ENCODE results near the gene SPRED2. TPM values are rescaled to one million over a fixed set of nuclear protein-coding genes. Genes with fewer than 3 reads are reported as not detected.
A peak's percentile ranks its signal among the peaks of the same experiment; 100 is the strongest.

SPRED2 gene
- total and polyA plus RNA-seq, 8 donors, result 6.2 to 20.0 (median 15.2) TPM

GRCh38 chr2:65397122-65397521 lies 35.3 kb downstream of the SPRED2 start:
- no peaks in the 10 kb centered on the region for H3K27me3 ChIP-seq
- no peak overlapping the region for H3K27ac ChIP-seq
- H3K36me3 ChIP-seq, result no peaks in the 10 kb centered on the region
- no peak for DNase-seq
- peaks cover 13 to 19% (median 17%) of the 10 kb centered on the region in 3 donors for H3K4me1 ChIP-seq
- no peak for FAIRE-seq
- no peaks in the 10 kb centered on the region for H3K9me3 ChIP-seq
- WGBS, 2 donors, result 68 to 94% methylated on average over 2 of the region's 2 CpGs
- intact Hi-C loops (cut with DNase I), result no loop called here
- no peak overlapping the region for H3K4me3 ChIP-seq
- TF ChIP-seq, protein P1, sequence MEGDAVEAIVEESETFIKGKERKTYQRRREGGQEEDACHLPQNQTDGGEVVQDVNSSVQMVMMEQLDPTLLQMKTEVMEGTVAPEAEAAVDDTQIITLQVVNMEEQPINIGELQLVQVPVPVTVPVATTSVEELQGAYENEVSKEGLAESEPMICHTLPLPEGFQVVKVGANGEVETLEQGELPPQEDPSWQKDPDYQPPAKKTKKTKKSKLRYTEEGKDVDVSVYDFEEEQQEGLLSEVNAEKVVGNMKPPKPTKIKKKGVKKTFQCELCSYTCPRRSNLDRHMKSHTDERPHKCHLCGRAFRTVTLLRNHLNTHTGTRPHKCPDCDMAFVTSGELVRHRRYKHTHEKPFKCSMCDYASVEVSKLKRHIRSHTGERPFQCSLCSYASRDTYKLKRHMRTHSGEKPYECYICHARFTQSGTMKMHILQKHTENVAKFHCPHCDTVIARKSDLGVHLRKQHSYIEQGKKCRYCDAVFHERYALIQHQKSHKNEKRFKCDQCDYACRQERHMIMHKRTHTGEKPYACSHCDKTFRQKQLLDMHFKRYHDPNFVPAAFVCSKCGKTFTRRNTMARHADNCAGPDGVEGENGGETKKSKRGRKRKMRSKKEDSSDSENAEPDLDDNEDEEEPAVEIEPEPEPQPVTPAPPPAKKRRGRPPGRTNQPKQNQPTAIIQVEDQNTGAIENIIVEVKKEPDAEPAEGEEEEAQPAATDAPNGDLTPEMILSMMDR (IDR thresholded peaks at IDR 0.05), result no peak
- ATAC-seq, result peak in 1 of 4 donors; percentile 15

- Histone ChIP-seq H3K36me3 (no peaks in the 10 kb centered on the region), H3K9me3 (no peaks in the 10 kb centered on the region), H3K4me1 (peaks cover 12 to 19% (median 16%) of the 10 kb centered on the region in 3 donors), H3K27me3 (no peaks in the 10 kb centered on the region), H3K4me3 (no peak overlapping the region), H3K27ac (no peak overlapping the region)
- TF ChIP-seq, protein P1 (IDR thresholded peaks at IDR 0.05), result no peak
- intact Hi-C loops (cut with DNase I), result no loop called here
- DNase-seq, result no peak
- WGBS, 2 donors, result 49 to 51% methylated on average over 7 of the region's 7 CpGs
- ATAC-seq, result peak; percentile 50 to 78 (median 68)
- FAIRE-seq, result no peak
Observed at GRCh38 chr2:65396348-65397026, 35.9 kb downstream of the SPRED2 start.

DNA sequence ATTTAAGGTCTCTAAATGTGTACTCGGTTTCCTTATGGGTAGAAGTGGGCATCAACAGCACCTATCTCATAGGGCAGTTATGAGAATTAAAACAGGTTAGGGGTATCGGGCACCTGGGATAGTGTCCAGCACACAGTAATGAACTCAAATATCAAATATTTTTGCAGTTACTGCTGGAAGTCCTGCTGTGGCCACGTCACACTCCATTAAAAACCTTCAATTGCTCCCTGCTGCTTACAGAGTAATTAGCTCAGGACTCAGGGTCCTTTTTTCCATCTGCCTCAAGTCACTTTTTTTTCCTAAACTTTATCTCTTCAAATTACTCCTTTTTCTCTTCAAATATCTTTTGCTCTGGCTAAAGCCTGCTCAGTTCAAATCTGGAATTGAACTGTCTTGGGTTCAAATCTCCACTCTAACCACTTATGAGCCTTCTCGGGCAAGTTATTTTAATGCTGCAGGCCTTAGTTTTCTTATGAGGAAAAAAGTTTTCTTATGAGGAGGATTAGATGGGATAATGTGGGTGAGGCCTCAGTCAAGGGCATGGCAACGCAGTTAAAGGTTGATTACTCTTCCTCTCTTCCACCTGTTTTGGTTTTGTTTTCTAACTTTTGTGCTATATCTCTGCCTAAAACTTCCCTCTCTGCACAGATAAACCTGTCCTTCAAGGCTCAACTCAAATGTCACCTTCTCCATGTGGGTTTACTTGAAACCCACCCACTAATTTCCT lies 36.6 kb downstream of the SPRED2 start:
- no peaks in the 10 kb centered on the region for H3K27me3 ChIP-seq
- no peak overlapping the region for H3K27ac ChIP-seq
- H3K4me3 ChIP-seq, result no peak overlapping the region
- no peaks in the 10 kb centered on the region for H3K9me3 ChIP-seq
- FAIRE-seq, result no peak
- H3K36me3 ChIP-seq, result no peaks in the 10 kb centered on the region
- TF ChIP-seq, protein P1 (IDR thresholded peaks at IDR 0.05), result no peak
- ATAC-seq, result peak in 1 of 4 donors; percentile 6
- intact Hi-C loops (cut with DNase I), result no loop called here
- no peak for DNase-seq
- peaks cover 12 to 19% (median 16%) of the 10 kb centered on the region in 3 donors for H3K4me1 ChIP-seq
- 81 to 90% methylated on average over 5 of the region's 5 CpGs for WGBS, 2 donors

DNA sequence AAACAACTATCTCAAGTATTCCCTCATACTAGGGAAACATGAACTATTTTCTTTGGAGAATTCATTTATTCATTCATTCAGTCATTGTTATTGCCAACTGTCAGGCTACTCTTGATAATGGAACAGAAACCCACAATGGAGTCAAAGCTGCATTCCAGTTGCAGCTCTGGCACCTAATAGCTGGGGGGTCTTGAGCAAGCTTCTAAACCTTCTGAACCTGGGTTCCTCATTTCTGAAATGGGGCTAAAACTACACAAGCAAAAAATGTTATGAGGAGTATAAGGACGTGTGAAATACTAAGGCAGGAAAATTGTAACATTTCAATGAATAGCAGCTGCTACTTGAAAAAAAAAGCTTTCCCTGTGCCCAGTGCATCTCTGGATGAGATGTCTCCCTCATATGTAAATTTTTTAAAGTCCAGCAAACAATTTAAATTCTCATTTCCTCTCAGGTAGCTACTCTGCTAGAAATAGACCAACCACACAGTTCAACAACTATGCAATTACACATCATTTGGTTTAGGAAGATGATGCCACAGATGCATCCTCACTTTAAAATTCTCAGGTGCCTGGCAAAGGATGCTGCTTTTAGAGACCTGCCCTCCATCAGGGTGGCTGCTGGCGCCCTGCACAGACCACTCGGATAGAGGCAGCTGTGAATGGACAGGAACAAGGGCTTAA lies 38.5 kb downstream of the SPRED2 start:
- Histone ChIP-seq H3K4me3 (no peak overlapping the region), H3K36me3 (no peaks in the 10 kb centered on the region), H3K9me3 (no peaks in the 10 kb centered on the region), H3K27ac (no peak overlapping the region), H3K4me1 (peaks cover 16 to 19% (median 16%) of the 10 kb centered on the region in 3 donors), H3K27me3 (no peaks in the 10 kb centered on the region)
- ATAC-seq, result no peak
- WGBS, 2 donors, result 75 to 82% methylated on average over 3 of the region's 3 CpGs
- no peak for DNase-seq
- intact Hi-C loops (cut with DNase I), result no loop called here
- TF ChIP-seq, protein P1 (IDR thresholded peaks at IDR 0.05), result no peak
- FAIRE-seq, result no peak

Measured in pancreas (tissue), 10 donors.